Stimulated activated naive CD8-positive, alpha-beta T cell treated with anti-CD3 and anti-CD28 coated beads, Interleukin-15, Interleukin-2, amounts not matched to agents 100 ng/mL and 50 ng/mL, for 24 hours (primary cell): ENCODE results near the gene TCF4.

Experiments
- H3K27ac Mint-ChIP-seq: one replicate; pipeline ENCODE4 v1.8.0; 2021; ENCODE audit warnings: mild to moderate bottlenecking, mixed read lengths
- H3K27me3 Mint-ChIP-seq: one replicate; pipeline ENCODE4 v1.8.0; 2021; ENCODE audit warnings: mixed read lengths
- H3K36me3 Mint-ChIP-seq: one replicate; pipeline ENCODE4 v1.8.0; 2021; ENCODE audit warnings: low read depth, mixed read lengths
- H3K4me1 Mint-ChIP-seq: one replicate; pipeline ENCODE4 v1.8.0; 2021; ENCODE audit warnings: low read depth, mixed read lengths
- H3K4me3 Mint-ChIP-seq: one replicate; pipeline ENCODE4 v1.8.0; 2021; ENCODE audit warnings: mild to moderate bottlenecking, mixed read lengths
- H3K9me3 Mint-ChIP-seq: one replicate; pipeline ENCODE4 v1.8.0; 2021; ENCODE audit warnings: mixed read lengths

TCF4 gene

GRCh38 chr18:55243255-55243654 is 344.7 kb downstream of the TCF4 start:
- Mint-ChIP-seq H3K4me1 (no peaks in the 10 kb centered on the region), H3K27ac (no peak overlapping the region), H3K9me3 (no peaks in the 10 kb centered on the region), H3K4me3 (no peak overlapping the region), H3K36me3 (no peaks in the 10 kb centered on the region), H3K27me3 (no peaks in the 10 kb centered on the region)

GRCh38 chr18:55240978-55241377 is 347.0 kb downstream of the TCF4 start:
- no peaks in the 10 kb centered on the region for H3K36me3 Mint-ChIP-seq

GRCh38 chr18:55239740-55240139 is 348.3 kb downstream of the TCF4 start:
- no peaks in the 10 kb centered on the region for H3K36me3 Mint-ChIP-seq
- H3K4me1 Mint-ChIP-seq = no peaks in the 10 kb centered on the region
- H3K4me3 Mint-ChIP-seq = no peak overlapping the region
- no peak overlapping the region for H3K27ac Mint-ChIP-seq
- H3K9me3 Mint-ChIP-seq = no peaks in the 10 kb centered on the region
- H3K27me3 Mint-ChIP-seq = no peaks in the 10 kb centered on the region

More at GRCh38 chr18:55240978-55241377, 347.0 kb downstream of the TCF4 start:
- no peak overlapping the region for H3K27ac Mint-ChIP-seq
- no peaks in the 10 kb centered on the region for H3K27me3 Mint-ChIP-seq
- no peaks in the 10 kb centered on the region for H3K9me3 Mint-ChIP-seq
- no peak overlapping the region for H3K4me3 Mint-ChIP-seq
- no peaks in the 10 kb centered on the region for H3K4me1 Mint-ChIP-seq

GRCh38 chr18:55237660-55238059 is 350.3 kb downstream of the TCF4 start:
- Mint-ChIP-seq H3K27me3 (no peaks in the 10 kb centered on the region), H3K36me3 (no peaks in the 10 kb centered on the region), H3K27ac (no peak overlapping the region), H3K9me3 (no peaks in the 10 kb centered on the region), H3K4me1 (no peaks in the 10 kb centered on the region), H3K4me3 (no peak overlapping the region)

GRCh38 chr18:55236150-55236931 is 351.7 kb downstream of the TCF4 start:
- H3K27me3 Mint-ChIP-seq = no peaks in the 10 kb centered on the region
- H3K9me3 Mint-ChIP-seq = no peaks in the 10 kb centered on the region
- no peaks in the 10 kb centered on the region for H3K4me1 Mint-ChIP-seq
- no peaks in the 10 kb centered on the region for H3K36me3 Mint-ChIP-seq
- no peak overlapping the region for H3K27ac Mint-ChIP-seq
- H3K4me3 Mint-ChIP-seq = no peak overlapping the region

GRCh38 chr18:55235094-55235461 is 352.9 kb downstream of the TCF4 start:
- H3K27ac Mint-ChIP-seq = no peak overlapping the region
- H3K36me3 Mint-ChIP-seq = no peaks in the 10 kb centered on the region
- no peaks in the 10 kb centered on the region for H3K9me3 Mint-ChIP-seq
- H3K4me3 Mint-ChIP-seq = no peak overlapping the region
- no peaks in the 10 kb centered on the region for H3K4me1 Mint-ChIP-seq
- H3K27me3 Mint-ChIP-seq = no peaks in the 10 kb centered on the region

- Mint-ChIP-seq H3K4me1 (no peaks in the 10 kb centered on the region), H3K27me3 (no peaks in the 10 kb centered on the region), H3K36me3 (no peaks in the 10 kb centered on the region), H3K27ac (no peak overlapping the region), H3K9me3 (no peaks in the 10 kb centered on the region), H3K4me3 (no peak overlapping the region)
Measured at GRCh38 chr18:55234366-55235093, 353.5 kb downstream of the TCF4 start.

GRCh38 chr18:55233857-55234256 is 354.1 kb downstream of the TCF4 start:
- no peak overlapping the region for H3K27ac Mint-ChIP-seq
- no peaks in the 10 kb centered on the region for H3K9me3 Mint-ChIP-seq
- H3K27me3 Mint-ChIP-seq = no peaks in the 10 kb centered on the region
- no peaks in the 10 kb centered on the region for H3K4me1 Mint-ChIP-seq
- H3K36me3 Mint-ChIP-seq = no peaks in the 10 kb centered on the region
- H3K4me3 Mint-ChIP-seq = no peak overlapping the region

- Mint-ChIP-seq H3K9me3 (no peaks in the 10 kb centered on the region), H3K4me3 (no peak overlapping the region), H3K27ac (no peak overlapping the region), H3K36me3 (no peaks in the 10 kb centered on the region), H3K4me1 (no peaks in the 10 kb centered on the region), H3K27me3 (no peaks in the 10 kb centered on the region)
Measured at GRCh38 chr18:55232506-55232905, 355.5 kb downstream of the TCF4 start.

GRCh38 chr18:55229682-55230081 is 358.3 kb downstream of the TCF4 start:
- Mint-ChIP-seq H3K4me3 (no peak overlapping the region), H3K9me3 (no peaks in the 10 kb centered on the region), H3K27ac (no peak overlapping the region), H3K36me3 (no peaks in the 10 kb centered on the region), H3K27me3 (no peaks in the 10 kb centered on the region), H3K4me1 (no peaks in the 10 kb centered on the region)

- H3K4me1 Mint-ChIP-seq = no peaks in the 10 kb centered on the region
- H3K4me3 Mint-ChIP-seq = no peak overlapping the region
- no peak overlapping the region for H3K27ac Mint-ChIP-seq
- H3K9me3 Mint-ChIP-seq = no peaks in the 10 kb centered on the region
- no peaks in the 10 kb centered on the region for H3K36me3 Mint-ChIP-seq
- H3K27me3 Mint-ChIP-seq = no peaks in the 10 kb centered on the region
Measured at GRCh38 chr18:55228707-55229106, 359.3 kb downstream of the TCF4 start.

- Mint-ChIP-seq H3K4me3 (no peak overlapping the region), H3K36me3 (no peaks in the 10 kb centered on the region), H3K4me1 (no peaks in the 10 kb centered on the region)
Measured at GRCh38 chr18:55228191-55228590, 359.8 kb downstream of the TCF4 start.

GRCh38 chr18:55227771-55228170 is 360.2 kb downstream of the TCF4 start:
- H3K9me3 Mint-ChIP-seq = no peaks in the 10 kb centered on the region
- H3K4me1 Mint-ChIP-seq = no peaks in the 10 kb centered on the region
- no peaks in the 10 kb centered on the region for H3K36me3 Mint-ChIP-seq
- H3K27me3 Mint-ChIP-seq = no peaks in the 10 kb centered on the region
- H3K27ac Mint-ChIP-seq = no peak overlapping the region
- no peak overlapping the region for H3K4me3 Mint-ChIP-seq

More at GRCh38 chr18:55228191-55228590, 359.8 kb downstream of the TCF4 start:
- Mint-ChIP-seq H3K27ac (no peak overlapping the region), H3K27me3 (no peaks in the 10 kb centered on the region), H3K9me3 (no peaks in the 10 kb centered on the region)

- H3K4me3 Mint-ChIP-seq = no peak overlapping the region
- no peaks in the 10 kb centered on the region for H3K9me3 Mint-ChIP-seq
- no peaks in the 10 kb centered on the region for H3K36me3 Mint-ChIP-seq
- no peak overlapping the region for H3K27ac Mint-ChIP-seq
- no peaks in the 10 kb centered on the region for H3K4me1 Mint-ChIP-seq
- no peaks in the 10 kb centered on the region for H3K27me3 Mint-ChIP-seq
Measured at GRCh38 chr18:55226044-55226443, 361.9 kb downstream of the TCF4 start.

GRCh38 chr18:55224086-55224625 is 363.8 kb downstream of the TCF4 start:
- Mint-ChIP-seq H3K27ac (no peak overlapping the region), H3K9me3 (no peaks in the 10 kb centered on the region), H3K4me3 (no peak overlapping the region), H3K27me3 (no peaks in the 10 kb centered on the region), H3K36me3 (no peaks in the 10 kb centered on the region), H3K4me1 (no peaks in the 10 kb centered on the region)
